GM06990 (cell line): Measurements from ENCODE around the gene RTTN.
A peak's percentile ranks its signal among the peaks of the same experiment; 100 is the strongest.

Source experiments
- DNase-seq: peaks from one replicate; pipeline ENCODE4 v3.0.0-alpha.2; 2011; ENCODE audit not compliant: insufficient read length; ENCODE audit errors: extremely low read depth
- H3K27me3 ChIP-seq: replicated peaks from 2 replicates; pipeline ENCODE4 v1.6.0; 2011; ENCODE audit warnings: low read length; ENCODE audit not compliant: control insufficient read depth, insufficient read depth
- H3K36me3 ChIP-seq: 2 replicates; pipeline ENCODE4 v1.5.1; 2011; ENCODE audit warnings: low read length; ENCODE audit not compliant: control insufficient read depth, insufficient read depth
- H3K4me3 ChIP-seq: replicated peaks from 2 replicates; pipeline ENCODE4 v1.5.1; 2011; ENCODE audit warnings: low read depth, mild to moderate bottlenecking, control low read depth, low read length
- CTCF ChIP-seq: IDR thresholded peaks from 2 replicates; pipeline ENCODE4 v1.5.1; 2011; ENCODE audit warnings: low read length, control low read depth, mild to moderate bottlenecking, inconsistent platforms; ENCODE audit not compliant: insufficient read depth, poor library complexity, severe bottlenecking

The RTTN gene

GRCh38 chr18:70197026-70197425 is 8.5 kb downstream of the RTTN start:
- peaks cover 3% of the 10 kb centered on the region for H3K36me3 ChIP-seq
- TF ChIP-seq CTCF = no peak
- H3K4me3 ChIP-seq = no peak overlapping the region
- no peak for DNase-seq
- H3K27me3 ChIP-seq = no peaks in the 10 kb centered on the region

GRCh38 chr18:70195852-70196434 is 9.5 kb downstream of the RTTN start:
- Histone ChIP-seq H3K4me3 (no peak overlapping the region), H3K36me3 (peaks cover 1% of the 10 kb centered on the region), H3K27me3 (no peaks in the 10 kb centered on the region)
- no peak for DNase-seq
- TF ChIP-seq CTCF = peak; percentile 79

- peak; percentile 20 for DNase-seq
- Histone ChIP-seq H3K4me3 (peak overlapping the region; percentile 53), H3K27me3 (no peaks in the 10 kb centered on the region), H3K36me3 (peaks cover 1% of the 10 kb centered on the region)
- TF ChIP-seq CTCF = no peak
These were observed 10.4 kb downstream of the RTTN start for GRCh38 chr18:70195014-70195614.

- DNase-seq = peak; percentile 69
- no peak for TF ChIP-seq CTCF
- Histone ChIP-seq H3K4me3 (peak overlapping the region; percentile 53), H3K27me3 (no peaks in the 10 kb centered on the region), H3K36me3 (peaks cover 1% of the 10 kb centered on the region)
These were observed 11.1 kb downstream of the RTTN start for GRCh38 chr18:70194227-70194890.

- no peak overlapping the region for H3K4me3 ChIP-seq
- DNase-seq = no peak
- H3K27me3 ChIP-seq = no peaks in the 10 kb centered on the region
- peaks cover 1% of the 10 kb centered on the region for H3K36me3 ChIP-seq
- TF ChIP-seq CTCF = no peak
These were observed 15.0 kb downstream of the RTTN start for GRCh38 chr18:70190529-70190928.

GRCh38 chr18:70188113-70188512 is 17.4 kb downstream of the RTTN start:
- no peak overlapping the region for H3K4me3 ChIP-seq
- no peaks in the 10 kb centered on the region for H3K27me3 ChIP-seq
- TF ChIP-seq CTCF = no peak
- DNase-seq = no peak
- peaks cover 1% of the 10 kb centered on the region for H3K36me3 ChIP-seq
